GM18907 (cell line): ENCODE measurements around the gene DNASE1L3.
"Not testable (repeated sequence)": the region's sequence is repeated elsewhere in the genome, so short reads cannot be mapped to it uniquely, and the experiment has no call there.

Experiments used
- ATAC-seq: cut with Tn5 transposase; IDR thresholded peaks from one replicate; pipeline ENCODE4 v1.9.1; 2021; ENCODE audit warnings: mild to moderate bottlenecking, moderate library complexity; ENCODE audit not compliant: unreplicated experiment

The DNASE1L3 gene

DNA sequence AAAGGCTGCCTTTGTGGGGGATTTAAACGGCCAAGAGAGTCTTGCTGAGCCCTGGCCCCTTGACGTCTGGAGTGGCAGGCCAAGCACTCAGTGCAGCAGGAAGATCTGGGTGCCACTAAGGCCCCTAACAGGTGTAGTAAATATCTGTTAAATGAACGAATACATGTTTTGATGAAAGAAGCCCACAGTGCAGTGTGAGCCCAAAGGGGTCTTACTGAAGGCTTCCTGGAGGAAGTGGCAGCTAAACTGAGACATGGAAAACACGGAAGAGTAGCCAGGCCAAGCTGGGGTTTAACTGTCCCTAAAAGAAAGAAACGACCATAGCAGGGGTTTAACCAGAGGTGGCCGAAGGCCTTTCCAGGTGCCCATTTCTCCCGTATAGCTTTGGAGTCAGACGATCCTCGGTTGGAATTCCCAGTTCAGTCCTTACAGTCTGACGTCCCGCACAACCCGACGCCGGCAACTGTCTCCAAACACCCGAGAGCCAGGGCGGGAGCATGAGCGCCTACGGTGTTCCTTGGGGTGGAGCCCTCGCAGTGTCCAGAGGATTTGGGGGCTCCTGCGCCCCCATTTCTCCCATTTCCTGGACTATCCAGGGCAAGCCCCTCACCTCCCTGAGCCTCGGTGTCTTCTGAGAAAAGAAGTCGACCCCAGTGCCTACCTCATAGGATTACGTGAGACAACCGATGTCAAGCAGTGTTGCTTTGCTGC lies 25.9 kb upstream of the DNASE1L3 start:
- ATAC-seq, result no peak

DNA sequence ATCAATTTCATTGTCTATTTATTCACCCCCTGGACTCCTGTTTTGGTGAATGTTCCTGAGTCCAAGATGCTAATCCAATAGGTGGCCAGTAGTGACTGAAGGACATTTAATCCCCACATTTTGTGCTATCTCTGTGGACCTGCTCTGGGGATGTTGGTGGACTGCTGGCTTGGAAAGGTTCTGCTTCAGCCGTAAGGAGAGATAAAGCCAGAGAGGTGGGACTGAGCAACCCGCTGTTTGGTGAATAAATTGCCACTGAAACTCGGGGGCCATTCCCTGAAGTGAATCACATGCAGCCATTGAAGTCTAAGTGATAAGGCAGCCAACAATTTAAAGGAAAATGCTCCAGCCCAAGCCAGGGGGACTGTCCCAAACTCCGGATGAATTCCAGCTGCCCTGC lies 25.2 kb upstream of the DNASE1L3 start:
- ATAC-seq, result no peak

- no peak for ATAC-seq
Measured at GRCh38 chr3:58234516-58234931, 23.8 kb upstream of the DNASE1L3 start.

- no peak for ATAC-seq
Measured at GRCh38 chr3:58231666-58232065, 20.9 kb upstream of the DNASE1L3 start.

DNA sequence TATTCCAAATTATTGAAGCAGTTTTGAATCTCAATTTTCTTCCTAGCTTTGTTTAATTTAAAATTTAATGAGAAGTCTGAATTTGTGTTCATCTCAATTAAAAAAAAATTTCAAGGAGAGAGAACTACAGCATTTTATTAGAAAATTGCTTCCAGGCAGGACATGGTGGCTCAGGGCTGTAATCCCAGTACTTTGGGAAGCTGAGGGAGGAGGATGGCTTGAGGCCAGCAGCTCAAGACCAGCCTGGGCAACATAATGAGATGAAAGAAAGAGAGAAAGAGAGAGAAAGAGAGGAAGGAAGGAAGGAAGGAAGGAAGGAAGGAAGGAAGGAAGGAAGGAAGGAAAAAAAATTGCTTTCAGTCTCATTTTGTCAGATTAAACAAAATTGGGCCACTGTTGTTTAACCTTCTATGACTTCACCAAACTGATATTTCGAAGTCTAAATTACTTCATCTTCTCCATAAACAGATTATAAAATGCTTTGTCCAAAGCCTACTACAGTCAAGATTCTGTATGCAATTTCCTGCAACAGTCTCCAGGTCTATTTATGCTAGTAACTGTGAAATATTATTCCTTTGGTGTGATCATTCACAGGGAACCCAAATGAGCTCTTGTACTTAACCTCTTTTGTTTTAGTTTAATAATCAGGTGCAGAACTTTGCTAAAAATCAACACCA lies 20.2 kb upstream of the DNASE1L3 start:
- no peak for ATAC-seq

DNA sequence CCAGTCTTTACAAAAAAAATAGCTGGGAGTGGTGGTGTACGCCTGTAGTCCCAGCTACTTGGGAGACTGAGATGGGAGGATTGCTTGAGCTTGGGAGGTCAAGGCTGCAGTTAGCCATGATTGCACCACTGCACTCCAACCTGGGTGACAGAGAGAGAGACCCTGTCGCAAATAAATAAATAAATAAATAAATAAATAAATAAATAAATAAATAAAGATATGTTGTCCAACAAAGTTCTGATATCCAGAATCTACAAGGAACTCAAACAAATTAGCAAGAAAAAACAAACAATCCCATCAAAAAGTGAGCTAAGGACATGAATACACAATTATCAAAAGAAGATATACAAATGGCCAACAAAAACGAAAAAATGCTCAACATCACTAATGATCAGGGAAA lies 17.2 kb upstream of the DNASE1L3 start:
- not testable (repeated sequence) for ATAC-seq

DNA sequence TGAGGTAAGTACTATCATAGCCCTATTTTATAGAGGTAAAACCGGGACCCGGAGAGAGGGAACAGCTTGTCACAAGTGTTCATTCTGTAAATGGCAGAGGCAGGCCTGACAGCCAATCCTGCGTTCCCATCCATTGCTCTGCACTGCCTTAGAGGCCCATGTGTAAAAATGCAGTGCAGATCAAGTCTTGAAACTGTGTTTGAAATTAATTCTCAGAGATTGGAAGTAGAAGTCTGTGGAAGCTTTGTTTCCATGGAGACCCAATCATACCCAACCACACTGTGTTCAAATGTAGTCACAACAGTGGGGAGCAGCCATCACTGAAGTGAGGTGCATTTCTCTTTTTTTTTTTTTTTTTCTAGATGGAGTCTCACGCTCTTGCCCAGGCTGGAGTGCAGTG lies 13.1 kb upstream of the DNASE1L3 start:
- no peak for ATAC-seq

DNA sequence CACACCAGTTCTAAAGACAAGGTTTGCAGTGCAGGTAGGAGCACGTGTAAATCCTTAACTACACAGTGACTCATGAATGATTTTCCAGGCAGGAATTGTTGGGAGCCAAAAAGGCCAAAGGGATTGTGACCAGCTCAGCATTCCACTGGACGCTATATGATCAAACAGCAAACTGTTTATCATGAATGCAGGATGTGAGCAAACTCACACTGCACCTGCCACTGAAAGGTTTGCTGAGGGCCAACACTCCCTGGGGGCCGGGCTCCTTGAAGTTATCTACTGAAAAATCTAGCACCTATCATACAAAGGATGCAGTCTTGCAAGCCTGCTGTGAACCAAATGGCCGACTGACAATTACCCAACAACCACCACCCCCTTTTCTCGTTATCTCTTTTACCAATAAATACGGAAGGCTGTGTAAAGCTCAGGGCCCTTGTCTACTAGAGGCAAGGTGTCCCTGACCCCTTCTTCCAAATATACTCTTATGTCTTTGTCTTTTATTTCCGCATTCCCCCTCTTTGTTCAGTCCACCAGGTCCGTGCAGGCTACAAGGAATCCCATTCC lies 11.5 kb upstream of the DNASE1L3 start:
- no peak for ATAC-seq

DNA sequence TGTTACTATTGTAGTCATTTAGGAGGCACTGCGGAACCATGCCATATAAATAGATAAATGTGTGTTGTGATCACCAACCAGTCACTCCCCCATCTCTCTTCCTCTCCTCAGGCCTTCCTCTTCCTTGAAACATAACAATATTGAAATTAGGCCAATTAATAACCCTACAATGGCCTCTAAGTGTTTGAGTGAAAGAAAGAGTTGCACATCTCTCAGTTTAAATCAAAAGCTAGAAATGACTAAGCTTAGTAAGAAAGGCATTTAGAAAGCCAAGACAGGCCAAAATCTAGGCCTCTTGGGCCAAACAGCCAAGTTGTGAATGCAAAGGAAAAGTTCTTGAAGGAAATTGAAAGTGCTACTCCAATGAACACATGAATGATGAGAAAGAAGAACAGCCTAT lies 8.1 kb upstream of the DNASE1L3 start:
- no peak for ATAC-seq

GRCh38 chr3:58217209-58217811 lies 6.5 kb upstream of the DNASE1L3 start:
- ATAC-seq, result peak; percentile 44

- ATAC-seq, result no peak
Measured at GRCh38 chr3:58216496-58217195, 5.9 kb upstream of the DNASE1L3 start.

DNA sequence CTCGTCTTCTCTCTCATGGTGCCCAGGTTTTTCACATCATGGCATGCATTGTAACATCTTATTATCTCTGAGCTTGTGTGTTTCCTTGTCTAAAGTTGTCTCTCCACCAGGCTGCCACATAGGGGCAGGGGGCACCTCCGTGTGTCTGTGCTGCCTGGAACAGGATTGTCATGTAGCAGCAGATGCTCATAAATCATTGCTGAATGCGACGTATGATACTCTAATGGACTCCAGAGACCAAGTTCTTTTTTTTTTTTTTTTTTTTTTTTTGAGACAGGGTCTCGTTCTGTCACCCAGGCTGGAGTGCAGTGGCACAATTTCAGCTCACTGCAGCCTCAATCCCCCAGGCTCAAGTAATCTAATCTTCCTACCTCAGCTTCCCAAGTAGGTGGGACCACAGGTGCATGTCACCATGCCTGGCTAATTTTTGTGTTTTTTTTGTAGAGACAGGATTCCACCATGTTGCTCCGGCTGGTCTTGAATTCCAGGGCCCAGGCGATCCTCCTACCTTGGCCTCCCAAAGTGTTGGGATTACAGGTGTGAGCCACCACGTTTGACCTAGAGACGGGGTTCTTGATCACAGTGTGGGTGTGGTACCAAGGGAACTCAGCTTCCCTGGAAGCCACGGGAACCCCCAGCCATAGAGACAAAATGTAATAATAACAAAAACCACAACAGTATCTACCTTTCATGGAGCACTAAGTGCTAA lies 4.7 kb upstream of the DNASE1L3 start:
- ATAC-seq, result peak; percentile 5

GRCh38 chr3:58214484-58215316 lies 3.9 kb upstream of the DNASE1L3 start:
- ATAC-seq, result peak; percentile 77

DNA sequence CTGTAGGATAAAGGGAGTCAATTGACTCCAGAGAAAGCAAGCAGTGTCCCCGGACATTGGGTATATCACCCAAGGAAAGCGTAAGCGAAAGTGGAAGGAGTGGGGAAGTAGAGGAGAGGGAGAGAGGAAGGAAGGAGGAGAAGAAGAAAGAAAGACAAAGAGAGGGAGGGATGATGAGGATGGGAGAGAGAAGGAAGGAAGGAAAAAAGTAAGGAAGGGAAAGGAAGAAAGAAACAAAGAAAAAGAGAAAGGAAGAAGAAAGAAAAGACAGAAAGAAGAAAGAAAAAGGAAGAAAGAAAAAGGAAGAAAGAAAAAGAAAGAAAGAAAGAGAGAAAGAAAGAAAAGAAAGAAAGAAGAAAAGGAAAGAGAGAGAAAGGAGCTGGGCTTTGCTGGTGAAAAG lies 839 bp downstream of the DNASE1L3 start:
- no peak for ATAC-seq

- no peak for ATAC-seq
Measured at GRCh38 chr3:58207954-58208353, 2.8 kb downstream of the DNASE1L3 start.

GRCh38 chr3:58206406-58207011 lies 4.3 kb downstream of the DNASE1L3 start:
- no peak for ATAC-seq

- no peak for ATAC-seq
Measured at GRCh38 chr3:58205981-58206380, 4.8 kb downstream of the DNASE1L3 start.

DNA sequence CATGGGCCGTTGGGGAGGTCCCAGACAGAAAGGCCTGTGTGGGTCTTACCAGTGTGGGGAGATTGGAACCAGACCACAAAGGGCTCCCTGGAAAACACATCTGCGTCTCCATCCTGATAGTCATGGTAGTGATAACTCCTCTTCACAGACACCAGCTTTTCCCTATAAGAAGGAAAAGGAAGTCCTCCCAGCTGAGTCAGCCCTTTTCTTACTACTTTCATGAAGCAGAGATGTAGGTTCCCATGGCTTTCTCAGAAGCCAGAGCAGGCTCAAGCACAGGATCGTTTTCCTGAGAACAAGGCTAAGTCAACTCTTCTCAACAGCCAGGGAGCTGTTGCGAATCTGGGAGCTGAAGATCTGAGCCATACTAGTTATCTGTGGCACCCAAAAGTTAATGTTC lies 6.1 kb downstream of the DNASE1L3 start:
- no peak for ATAC-seq

DNA sequence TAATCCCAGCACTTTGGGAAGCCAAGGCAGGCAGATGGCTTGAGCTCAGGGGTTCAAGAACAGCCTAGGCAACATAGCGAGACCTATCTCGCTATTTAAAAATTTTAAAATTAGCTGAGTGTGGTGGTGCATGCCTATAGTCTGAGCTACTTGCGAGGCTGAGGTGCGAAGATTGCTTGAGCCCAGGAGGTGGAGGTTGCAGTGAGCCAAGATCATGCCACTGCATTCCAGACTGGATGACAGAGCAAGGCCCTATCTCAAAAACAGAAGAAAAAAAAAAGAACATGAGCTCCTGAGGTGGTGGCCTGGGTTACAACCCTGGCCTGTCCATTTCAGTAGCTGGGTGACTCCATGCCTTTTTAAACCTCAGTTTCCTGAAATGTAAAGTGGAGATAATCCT lies 7.2 kb downstream of the DNASE1L3 start:
- ATAC-seq, result no peak
